Osteocyte (in vitro differentiated cells): ENCODE measurements around the gene BDKRB2. TPM values are rescaled to one million over a fixed set of nuclear protein-coding genes. Genes with fewer than 3 reads are reported as not detected.

Experiments
- DNase-seq: peaks from one replicate; pipeline ENCODE4 v3.0.0; 2021; ENCODE audit warnings: mixed read lengths; ENCODE audit not compliant: unreplicated experiment; ENCODE audit errors: extremely low spot score
- H3K27ac Mint-ChIP-seq: one replicate; pipeline ENCODE4 v1.8.0; 2021; ENCODE audit warnings: mild to moderate bottlenecking, mixed read lengths; ENCODE audit not compliant: unreplicated experiment
- H3K27me3 Mint-ChIP-seq: one replicate; pipeline ENCODE4 v1.8.0; 2021; ENCODE audit warnings: mixed read lengths; ENCODE audit not compliant: unreplicated experiment
- H3K36me3 Mint-ChIP-seq: one replicate; pipeline ENCODE4 v1.8.0; 2021; ENCODE audit warnings: mixed read lengths; ENCODE audit not compliant: unreplicated experiment
- H3K4me1 Mint-ChIP-seq: one replicate; pipeline ENCODE4 v1.8.0; 2021; ENCODE audit warnings: mixed read lengths; ENCODE audit not compliant: unreplicated experiment
- H3K4me3 Mint-ChIP-seq: one replicate; pipeline ENCODE4 v1.8.0; 2021; ENCODE audit warnings: mild to moderate bottlenecking, moderate library complexity, mixed read lengths; ENCODE audit not compliant: unreplicated experiment
- H3K9me3 Mint-ChIP-seq: one replicate; pipeline ENCODE4 v1.8.0; 2021; ENCODE audit warnings: mixed read lengths; ENCODE audit not compliant: unreplicated experiment
- CTCF ChIP-seq: fragments of 200-600 bp; sonication (generic); IDR thresholded peaks from 2 replicates; pipeline ENCODE4 v1.5.0; 2021; ENCODE audit warnings: antibody characterized with exemption, mild to moderate bottlenecking, moderate library complexity
- long read RNA-seq: library from polyadenylated mRNA; unstranded; transcript quantifications from one replicate; pipeline ENCODE4 v2.0.0, GENCODE V29; 2021
- total RNA-seq: library from RNA; stranded (reverse); gene quantifications from 2 replicates; pipeline ENCODE4 v1.2.1, GENCODE V29; 2021

BDKRB2 gene
- total RNA-seq, result 0.31 and 0.40 TPM in 2 replicates
- long read RNA-seq, result 0 reads

GRCh38 chr14:96204151-96205058 lies at the start of gene BDKRB2:
Gene BDKRB2 (plus strand): TSS chr14:96204839. CDS start chr14:96237108, 32,269 bp downstream.
- Mint-ChIP-seq H3K27ac (peak within 1 kb of the TSS; percentile 36), H3K4me3 (peak within 1 kb of the TSS; percentile 60), H3K27me3 (peaks cover 22% of the 10 kb centered on the region), H3K4me1 (peaks cover 12% of the 10 kb centered on the region), H3K9me3 (no peaks in the 10 kb centered on the region), H3K36me3 (no peaks in the 10 kb centered on the region)
- TF ChIP-seq CTCF, result no peak
- DNase-seq, result peak; percentile 87

- H3K27me3 Mint-ChIP-seq, result peaks cover 5% of the 10 kb centered on the region
- no peaks in the 10 kb centered on the region for H3K4me1 Mint-ChIP-seq
- no peak for DNase-seq
- H3K9me3 Mint-ChIP-seq, result peaks cover 4% of the 10 kb centered on the region
- no peak overlapping the region for H3K4me3 Mint-ChIP-seq
- TF ChIP-seq CTCF, result no peak
- no peak overlapping the region for H3K27ac Mint-ChIP-seq
- no peaks in the 10 kb centered on the region for H3K36me3 Mint-ChIP-seq
Observed at GRCh38 chr14:96154900-96155299, 49.7 kb upstream of the BDKRB2 start.

DNA sequence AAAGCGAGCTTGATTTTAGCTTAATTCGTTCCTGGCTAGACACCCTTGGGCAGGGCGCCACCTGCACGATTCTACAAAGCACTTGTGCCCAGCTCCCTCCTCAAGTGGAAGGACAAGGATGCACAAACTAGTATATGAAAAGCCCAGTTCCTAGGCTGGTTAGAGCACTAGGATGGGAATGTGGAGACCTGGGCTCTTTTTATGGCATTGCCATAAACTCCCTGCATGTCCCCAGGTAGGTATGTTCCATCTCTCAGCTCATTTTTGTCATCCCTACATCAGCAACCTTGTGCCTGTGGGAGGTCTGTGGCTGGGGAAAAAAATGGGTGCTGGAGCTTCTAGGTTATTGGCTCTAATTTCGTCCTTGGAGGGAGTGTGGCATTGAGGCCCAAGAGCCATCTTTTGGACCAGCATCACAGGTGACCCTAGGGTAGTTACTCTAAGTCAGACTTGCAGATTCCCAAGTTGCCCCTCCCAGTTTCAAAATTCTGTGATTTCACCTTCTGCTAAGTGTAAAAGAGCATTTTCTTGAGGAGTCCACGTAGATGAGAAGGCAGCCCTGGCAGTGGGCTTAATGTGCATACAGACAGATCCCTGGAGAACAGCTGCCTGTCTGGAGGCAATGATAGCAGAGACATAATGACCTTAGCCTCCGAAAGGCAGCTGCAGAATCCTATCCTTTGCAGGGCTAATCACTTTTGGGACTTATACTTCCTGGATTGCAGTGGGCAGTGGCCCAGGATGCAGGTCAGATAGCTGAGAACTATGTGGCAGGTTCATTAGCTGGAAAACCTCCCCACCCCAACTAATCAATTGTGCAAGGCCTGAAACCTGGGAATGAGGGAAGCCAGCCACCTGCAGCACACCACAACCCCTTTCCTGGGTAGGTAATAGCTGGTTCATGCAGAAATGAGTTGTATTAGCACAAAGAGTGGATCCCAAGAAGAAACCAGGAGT lies 47.6 kb upstream of the BDKRB2 start:
- no peak for DNase-seq
- H3K9me3 Mint-ChIP-seq, result peaks cover 4% of the 10 kb centered on the region
- no peak for TF ChIP-seq CTCF
- H3K4me1 Mint-ChIP-seq, result no peaks in the 10 kb centered on the region
- H3K4me3 Mint-ChIP-seq, result no peak overlapping the region
- H3K27me3 Mint-ChIP-seq, result peaks cover 5% of the 10 kb centered on the region
- H3K36me3 Mint-ChIP-seq, result no peaks in the 10 kb centered on the region
- H3K27ac Mint-ChIP-seq, result no peak overlapping the region

DNA sequence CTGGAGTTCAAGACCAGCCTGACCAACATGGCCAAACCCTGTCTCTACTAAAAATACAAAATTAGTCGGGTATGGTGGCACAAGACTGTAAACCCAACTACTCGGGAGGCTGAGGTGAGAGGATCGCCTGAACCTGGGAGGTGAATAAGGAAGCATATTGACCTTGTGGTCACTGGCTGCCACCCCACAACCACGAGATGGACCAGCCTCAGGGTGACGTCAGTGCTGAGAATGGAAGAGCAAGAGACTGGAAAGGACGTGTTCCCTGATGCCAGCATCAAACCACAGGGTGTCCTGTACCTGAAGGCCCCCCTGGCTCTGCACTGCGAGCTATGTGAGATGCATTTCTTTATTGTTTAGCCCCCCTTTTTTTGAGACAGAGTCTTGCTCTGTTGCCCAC lies 45.9 kb upstream of the BDKRB2 start:
- H3K9me3 Mint-ChIP-seq, result peaks cover 4% of the 10 kb centered on the region
- no peak overlapping the region for H3K27ac Mint-ChIP-seq

More for the DNA sequence above, 45.9 kb upstream of the BDKRB2 start:
- Mint-ChIP-seq H3K36me3 (no peaks in the 10 kb centered on the region), H3K27me3 (peaks cover 5% of the 10 kb centered on the region), H3K4me1 (no peaks in the 10 kb centered on the region), H3K4me3 (no peak overlapping the region)
- DNase-seq, result peak; percentile 19
- no peak for TF ChIP-seq CTCF
